GM23338 (cell line): Measurements from ENCODE around the gene AMY2B. TPM values are rescaled to one million over a fixed set of nuclear protein-coding genes. Genes with fewer than 3 reads are reported as not detected.
A peak's percentile ranks its signal among the peaks of the same experiment; 100 is the strongest.
"Not testable (repeated sequence)": the region's sequence is repeated elsewhere in the genome, so short reads cannot be mapped to it uniquely, and the experiment has no call there.

Experiments
- ATAC-seq: fragments of 200-7000 bp; cut with Tn5 transposase; 3 replicates; pipeline ENCODE4 v1.9.1; 2020
- DNase-seq: peaks from one replicate; pipeline ENCODE4 v3.0.0-alpha.2; 2015; ENCODE audit warnings: low spot score
- H2AFZ ChIP-seq: fragments of 200-600 bp; sonication (generic); 2 replicates; pipeline ENCODE4 v1.8.0; 2016; ENCODE audit warnings: antibody characterized with exemption, mild to moderate bottlenecking, moderate library complexity
- H3F3A ChIP-seq: fragments of 200-600 bp; sonication (generic); replicated peaks from 2 replicates; pipeline ENCODE4 v1.8.0; 2017; ENCODE audit warnings: antibody characterized with exemption, mixed run types, low read depth
- H3K27ac ChIP-seq: fragments of 200-600 bp; sonication (generic); 2 replicates; pipeline ENCODE4 v1.6.1; 2016; ENCODE audit warnings: low read depth
- H3K27me3 ChIP-seq: fragments of 200-600 bp; sonication (generic); 2 replicates; pipeline ENCODE4 v1.8.0; 2016; ENCODE audit warnings: mild to moderate bottlenecking, mixed run types, moderate library complexity; ENCODE audit not compliant: insufficient read depth
- H3K36me3 ChIP-seq: fragments of 200-600 bp; sonication (generic); 2 replicates; pipeline ENCODE4 v1.8.0; 2016; ENCODE audit warnings: mild to moderate bottlenecking; ENCODE audit not compliant: insufficient read depth
- H3K4me1 ChIP-seq: fragments of 200-600 bp; sonication (generic); 2 replicates; pipeline ENCODE4 v1.8.0; 2016; ENCODE audit warnings: mild to moderate bottlenecking, moderate library complexity; ENCODE audit not compliant: insufficient read depth
- H3K4me2 ChIP-seq: fragments of 200-600 bp; sonication (generic); 2 replicates; pipeline ENCODE4 v1.7.1; 2017; ENCODE audit warnings: mixed run types
- H3K4me3 ChIP-seq: fragments of 200-600 bp; sonication (generic); 2 replicates; pipeline ENCODE4 v1.6.1; 2016; ENCODE audit warnings: mixed run types
- H3K79me2 ChIP-seq: fragments of 200-600 bp; sonication (generic); replicated peaks from 2 replicates; pipeline ENCODE4 v1.8.0; 2017; ENCODE audit warnings: mild to moderate bottlenecking; ENCODE audit not compliant: insufficient read depth
- H3K9me2 ChIP-seq: fragments of 200-600 bp; sonication (generic); 2 replicates; pipeline ENCODE4 v1.8.0; 2017; ENCODE audit not compliant: insufficient read depth
- H4K20me1 ChIP-seq: fragments of 200-600 bp; sonication (generic); replicated peaks from 2 replicates; pipeline ENCODE4 v1.8.0; 2017; ENCODE audit warnings: mild to moderate bottlenecking; ENCODE audit not compliant: insufficient read depth
- H3K27ac Mint-ChIP-seq: 2 replicates; pipeline ENCODE4 v1.8.0; 2020; ENCODE audit warnings: inconsistent platforms, mild to moderate bottlenecking, moderate library complexity, mixed read lengths
- H3K27me3 Mint-ChIP-seq: 3 replicates; pipeline ENCODE4 v1.8.0; 2022; ENCODE audit warnings: low read depth, mild to moderate bottlenecking, moderate library complexity, mixed read lengths, inconsistent platforms; ENCODE audit not compliant: insufficient read depth, poor library complexity
- H3K36me3 Mint-ChIP-seq: 3 replicates; pipeline ENCODE4 v1.8.0; 2021; ENCODE audit warnings: low read depth, mild to moderate bottlenecking, inconsistent platforms, moderate library complexity, mixed read lengths
- H3K4me1 Mint-ChIP-seq: 3 replicates; pipeline ENCODE4 v1.8.0; 2020; ENCODE audit warnings: mild to moderate bottlenecking, inconsistent platforms, mixed read lengths
- H3K4me3 Mint-ChIP-seq: 3 replicates; pipeline ENCODE4 v1.8.0; 2021; ENCODE audit warnings: moderate library complexity, mild to moderate bottlenecking, inconsistent platforms, mixed read lengths
- H3K9me3 Mint-ChIP-seq: 3 replicates; pipeline ENCODE4 v1.8.0; 2020; ENCODE audit warnings: moderate library complexity, mild to moderate bottlenecking, inconsistent platforms, mixed read lengths
- CREB1 ChIP-seq: fragments of 250-450 bp; sonication (Bioruptor Pico); IDR thresholded peaks from 2 replicates; pipeline ENCODE4 v1.5.0; 2020; ENCODE audit warnings: low read depth, mild to moderate bottlenecking, moderate library complexity
- ETS1 ChIP-seq: IDR thresholded peaks from 2 replicates; pipeline ENCODE4 v1.6.1; 2016; ENCODE audit warnings: antibody characterized with exemption
- EZH2 ChIP-seq: fragments of 200-600 bp; sonication (generic); IDR thresholded peaks from one replicate; pipeline ENCODE4 v1.8.0; 2017; ENCODE audit warnings: antibody characterized with exemption, mild to moderate bottlenecking, low read depth; ENCODE audit not compliant: unreplicated experiment
- JUNB ChIP-seq: IDR thresholded peaks from one replicate; pipeline ENCODE4 v1.6.1; 2016; ENCODE audit warnings: antibody characterized with exemption; ENCODE audit not compliant: unreplicated experiment
- NANOG ChIP-seq: IDR thresholded peaks from 2 replicates; pipeline ENCODE4 v1.6.1; 2016; ENCODE audit warnings: antibody characterized with exemption, borderline replicate concordance
- POLR2AphosphoS5 ChIP-seq: IDR thresholded peaks from 2 replicates; pipeline ENCODE4 v1.6.1; 2016; ENCODE audit warnings: antibody characterized with exemption, low read depth
- ZNF114 ChIP-seq: fragments of 250-450 bp; sonication (Bioruptor Pico); IDR thresholded peaks from 2 replicates; pipeline ENCODE4 v1.5.0; 2020; ENCODE audit warnings: mild to moderate bottlenecking, moderate library complexity
- ZNF331 ChIP-seq: fragments of 250-450 bp; sonication (Bioruptor Pico); IDR thresholded peaks from 2 replicates; pipeline ENCODE4 v1.5.0; 2020; ENCODE audit warnings: low read depth, mild to moderate bottlenecking, moderate library complexity
- ZNF462 ChIP-seq: fragments of 250-450 bp; sonication (Bioruptor Pico); IDR thresholded peaks from 2 replicates; pipeline ENCODE4 v1.5.0; 2020; ENCODE audit warnings: mild to moderate bottlenecking, moderate library complexity
- long read RNA-seq: library from polyadenylated mRNA; unstranded; transcript quantifications from one replicate; pipeline ENCODE4 v2.0.0, GENCODE V29; 2020; ENCODE audit not compliant: unreplicated experiment
- polyA plus RNA-seq: library from polyadenylated mRNA; unstranded; fragments of >200 nt; fragmentation: Nextera tagmentation; extraction: Ambion mirVana; gene quantifications from 2 replicates; pipeline ENCODE4 v1.2.1, GENCODE V29; 2016
- total RNA-seq: library from RNA; depleted of rRNA; stranded (reverse); fragments of >200 nt; shearing (Covaris generic); gene quantifications from 2 replicates; pipeline ENCODE4 v1.2.3, GENCODE V29; 2014; rRNA removed

Gene AMY2B
- total RNA-seq (1.3 and 1.5 TPM in 2 replicates), polyA plus RNA-seq (0.64 and 2.5 TPM in 2 replicates)
- long read RNA-seq: 0 reads

DNA sequence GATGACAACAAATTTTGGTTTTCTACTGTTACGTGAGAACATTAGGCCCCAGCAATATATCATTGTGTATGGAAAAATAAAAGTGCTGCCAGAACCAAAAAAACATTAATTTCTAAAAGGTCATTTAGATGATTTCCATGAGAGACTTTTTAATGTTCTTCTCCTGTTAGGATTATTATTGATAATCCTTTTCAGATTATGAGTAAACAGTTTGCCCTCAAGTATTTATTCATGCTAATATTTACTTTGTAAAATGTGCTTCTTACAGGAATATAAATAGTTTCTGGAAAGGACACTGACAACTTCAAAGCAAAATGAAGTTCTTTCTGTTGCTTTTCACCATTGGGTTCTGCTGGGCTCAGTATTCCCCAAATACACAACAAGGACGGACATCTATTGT lies at the start of gene AMY2B:
Gene AMY2B (plus strand): TSS at position 301 of the 400 bp plus-strand sequence. CDS start 14 bp downstream, at position 315.
- not testable (repeated sequence) for H3K79me2 ChIP-seq, H3K4me3 Mint-ChIP-seq, H3F3A ChIP-seq, H3K4me1 Mint-ChIP-seq, H3K27ac ChIP-seq, H3K9me2 ChIP-seq, H4K20me1 ChIP-seq, H3K27ac Mint-ChIP-seq, H3K27me3 Mint-ChIP-seq, H3K36me3 Mint-ChIP-seq, H2AFZ ChIP-seq, H3K36me3 ChIP-seq, H3K4me2 ChIP-seq, DNase-seq, H3K4me1 ChIP-seq, ATAC-seq, H3K9me3 Mint-ChIP-seq, H3K27me3 ChIP-seq, H3K4me3 ChIP-seq

GRCh38 chr1:103523346-103523745 lies 48.0 kb upstream of the AMY2B start:
- ATAC-seq (no peak), DNase-seq (no peak)
- Histone ChIP-seq H3K27ac (no peak overlapping the region), H3K4me2 (no peak overlapping the region), H3K9me2 (no peaks in the 10 kb centered on the region), H4K20me1 (0 out of 2 replicates have a peak, but pooled peaks cover 3% of the 10 kb centered on the region), H3K79me2 (peaks cover 21% of the 10 kb centered on the region), H3K4me3 (no peak overlapping the region), H3K4me1 (peaks cover 4% of the 10 kb centered on the region; the same call in 1 of the 2 replicates), H3K36me3 (no peaks in the 10 kb centered on the region), H3K27me3 (no peaks in the 10 kb centered on the region), H3F3A (no peaks in the 10 kb centered on the region), H2AFZ (no peak overlapping the region)
- H3K27ac Mint-ChIP-seq: no peak overlapping the region
- H3K36me3 Mint-ChIP-seq: peaks cover 8% of the 10 kb centered on the region; the same call in 2 of the 3 replicates
- H3K4me1 Mint-ChIP-seq: peaks cover 8% of the 10 kb centered on the region
- no peak overlapping the region for H3K4me3 Mint-ChIP-seq
- peaks cover 7% of the 10 kb centered on the region for H3K27me3 Mint-ChIP-seq
- H3K9me3 Mint-ChIP-seq: no peaks in the 10 kb centered on the region; the same call in 2 of the 3 replicates
- TF ChIP-seq ZNF331 (CRISPR knock-in tag): no peak
- TF ChIP-seq EZH2: no peak
- no peak for TF ChIP-seq CREB1 (CRISPR knock-in tag)

GRCh38 chr1:103525114-103525606 lies 46.2 kb upstream of the AMY2B start:
- Histone ChIP-seq H3K27ac (no peak overlapping the region), H2AFZ (peak overlapping the region; percentile 93), H3F3A (no peaks in the 10 kb centered on the region), H3K4me1 (peaks cover 4% of the 10 kb centered on the region; the same call in 1 of the 2 replicates), H3K9me2 (no peaks in the 10 kb centered on the region), H3K79me2 (peaks cover 36% of the 10 kb centered on the region), H3K4me2 (peak overlapping the region; percentile 75), H3K27me3 (no peaks in the 10 kb centered on the region), H3K36me3 (no peaks in the 10 kb centered on the region), H4K20me1 (0 out of 2 replicates have a peak, but pooled peaks cover 8% of the 10 kb centered on the region), H3K4me3 (peak overlapping the region; percentile 51)
- peak; percentile 80 for ATAC-seq
- no peak overlapping the region for H3K27ac Mint-ChIP-seq
- H3K4me3 Mint-ChIP-seq: peak overlapping the region; percentile 71
- no peaks in the 10 kb centered on the region; the same call in 2 of the 3 replicates for H3K9me3 Mint-ChIP-seq
- H3K27me3 Mint-ChIP-seq: peaks cover 7% of the 10 kb centered on the region
- peaks cover 12% of the 10 kb centered on the region for H3K4me1 Mint-ChIP-seq
- peak; percentile 71 for DNase-seq
- H3K36me3 Mint-ChIP-seq: peaks cover 10% of the 10 kb centered on the region
- no peak for TF ChIP-seq POLR2AphosphoS5
- TF ChIP-seq ZNF114 (CRISPR knock-in tag): no peak
- no peak for TF ChIP-seq NANOG
- no peak for TF ChIP-seq JUNB
- TF ChIP-seq ZNF462 (CRISPR knock-in tag): no peak
- TF ChIP-seq EZH2: no peak
- TF ChIP-seq CREB1 (CRISPR knock-in tag): no peak
- TF ChIP-seq ETS1: no peak
